ENCODE measurements around the gene TEX10.

The TEX10 gene

GRCh38 chr9:100285601-100286000 lies 67.1 kb downstream of the TEX10 start:
- DNase-seq (ENCODE audit: low read depth, low spot score), result no peak

- no peak for DNase-seq (ENCODE audit: low read depth, low spot score)
Measured at GRCh38 chr9:100285080-100285479, 67.7 kb downstream of the TEX10 start.

GRCh38 chr9:100284247-100284646 lies 68.5 kb downstream of the TEX10 start:
- no peak for DNase-seq (ENCODE audit: low read depth, low spot score)

GRCh38 chr9:100282388-100282719 lies 70.4 kb downstream of the TEX10 start:
- DNase-seq (ENCODE audit: low read depth, low spot score), result no peak

GRCh38 chr9:100281676-100282387 lies 70.9 kb downstream of the TEX10 start:
- DNase-seq (ENCODE audit: low read depth, low spot score), result no peak

GRCh38 chr9:100281066-100281465 lies 71.7 kb downstream of the TEX10 start:
- no peak for DNase-seq (ENCODE audit: low read depth, low spot score)

- no peak for DNase-seq (ENCODE audit: low read depth, low spot score)
Measured at GRCh38 chr9:100277166-100277979, 75.4 kb downstream of the TEX10 start.

- DNase-seq (ENCODE audit: low read depth, low spot score), result no peak
Measured at GRCh38 chr9:100269656-100270055, 83.1 kb downstream of the TEX10 start.

GRCh38 chr9:100268271-100268670 lies 84.5 kb downstream of the TEX10 start:
- DNase-seq (ENCODE audit: low read depth, low spot score), result no peak

- DNase-seq (ENCODE audit: low read depth, low spot score), result no peak
Measured at GRCh38 chr9:100267211-100267610, 85.5 kb downstream of the TEX10 start.

Measured in activated naive CD8-positive, alpha-beta T cell treated with anti-CD3 and anti-CD28 coated beads, Interleukin-2, amount 50 U/mL, for 16 hours (primary cell).